ENCODE data around the gene FLRT1.

Gene FLRT1

GRCh38 chr11:64019106-64020037 lies 16.4 kb upstream of the FLRT1 start:
- no peak overlapping the region for H3K4me3 ChIP-seq (ENCODE audit: low read length)
- DNase-seq (ENCODE audit: low read depth, low spot score), result no peak

- H3K4me3 ChIP-seq (ENCODE audit: low read length), result no peak overlapping the region
- no peak for DNase-seq (ENCODE audit: low read depth, low spot score)
These were observed 14.6 kb upstream of the FLRT1 start for GRCh38 chr11:64020976-64021756.

- H3K4me3 ChIP-seq (ENCODE audit: low read length), result no peak overlapping the region
- DNase-seq (ENCODE audit: low read depth, low spot score), result no peak
These were observed 14.0 kb upstream of the FLRT1 start for GRCh38 chr11:64021757-64022093.

GRCh38 chr11:64022125-64022784 lies 13.5 kb upstream of the FLRT1 start:
- no peak overlapping the region for H3K4me3 ChIP-seq (ENCODE audit: low read length)
- DNase-seq (ENCODE audit: low read depth, low spot score), result no peak

- no peak overlapping the region for H3K4me3 ChIP-seq (ENCODE audit: low read length)
- DNase-seq (ENCODE audit: low read depth, low spot score), result no peak
These were observed 11.7 kb upstream of the FLRT1 start for GRCh38 chr11:64023712-64024710.

GRCh38 chr11:64025205-64025604 lies 10.5 kb upstream of the FLRT1 start:
- H3K4me3 ChIP-seq (ENCODE audit: low read length), result no peak overlapping the region
- DNase-seq (ENCODE audit: low read depth, low spot score), result no peak

- no peak for DNase-seq (ENCODE audit: low read depth, low spot score)
These were observed 9.0 kb upstream of the FLRT1 start for GRCh38 chr11:64026575-64027205.

GRCh38 chr11:64027651-64028397 lies 7.9 kb upstream of the FLRT1 start:
- no peak for DNase-seq (ENCODE audit: low read depth, low spot score)

More at GRCh38 chr11:64026575-64027205, 9.0 kb upstream of the FLRT1 start:
- H3K4me3 ChIP-seq (ENCODE audit: low read length), result no peak overlapping the region

GRCh38 chr11:64028398-64029115 lies 7.2 kb upstream of the FLRT1 start:
- peak; percentile 29 for DNase-seq (ENCODE audit: low read depth, low spot score)
- no peak overlapping the region for H3K4me3 ChIP-seq (ENCODE audit: low read length)

More at GRCh38 chr11:64027651-64028397, 7.9 kb upstream of the FLRT1 start:
- no peak overlapping the region for H3K4me3 ChIP-seq (ENCODE audit: low read length)

GRCh38 chr11:64029773-64030172 lies 6.0 kb upstream of the FLRT1 start:
- no peak for DNase-seq (ENCODE audit: low read depth, low spot score)
- no peak overlapping the region for H3K4me3 ChIP-seq (ENCODE audit: low read length)

GRCh38 chr11:64031001-64031400 lies 4.7 kb upstream of the FLRT1 start:
- no peak for DNase-seq (ENCODE audit: low read depth, low spot score)
- no peak overlapping the region for H3K4me3 ChIP-seq (ENCODE audit: low read length)

- H3K4me3 ChIP-seq (ENCODE audit: low read length), result no peak overlapping the region
- DNase-seq (ENCODE audit: low read depth, low spot score), result no peak
These were observed 3.7 kb upstream of the FLRT1 start for GRCh38 chr11:64032050-64032449.

GRCh38 chr11:64034411-64034811 lies 1.3 kb upstream of the FLRT1 start:
- H3K4me3 ChIP-seq (ENCODE audit: low read length), result no peak overlapping the region
- DNase-seq (ENCODE audit: low read depth, low spot score), result no peak

- H3K4me3 ChIP-seq (ENCODE audit: low read length), result no peak overlapping the region
- DNase-seq (ENCODE audit: low read depth, low spot score), result no peak
These were observed 628 bp upstream of the FLRT1 start for GRCh38 chr11:64035081-64035524.

- DNase-seq (ENCODE audit: low read depth, low spot score), result no peak
- H3K4me3 ChIP-seq (ENCODE audit: low read length), result no peak overlapping the region
These were observed 626 bp downstream of the FLRT1 start for GRCh38 chr11:64036087-64037026.
